ENCODE measurements around the gene UGT1A1.

The UGT1A1 gene

DNA sequence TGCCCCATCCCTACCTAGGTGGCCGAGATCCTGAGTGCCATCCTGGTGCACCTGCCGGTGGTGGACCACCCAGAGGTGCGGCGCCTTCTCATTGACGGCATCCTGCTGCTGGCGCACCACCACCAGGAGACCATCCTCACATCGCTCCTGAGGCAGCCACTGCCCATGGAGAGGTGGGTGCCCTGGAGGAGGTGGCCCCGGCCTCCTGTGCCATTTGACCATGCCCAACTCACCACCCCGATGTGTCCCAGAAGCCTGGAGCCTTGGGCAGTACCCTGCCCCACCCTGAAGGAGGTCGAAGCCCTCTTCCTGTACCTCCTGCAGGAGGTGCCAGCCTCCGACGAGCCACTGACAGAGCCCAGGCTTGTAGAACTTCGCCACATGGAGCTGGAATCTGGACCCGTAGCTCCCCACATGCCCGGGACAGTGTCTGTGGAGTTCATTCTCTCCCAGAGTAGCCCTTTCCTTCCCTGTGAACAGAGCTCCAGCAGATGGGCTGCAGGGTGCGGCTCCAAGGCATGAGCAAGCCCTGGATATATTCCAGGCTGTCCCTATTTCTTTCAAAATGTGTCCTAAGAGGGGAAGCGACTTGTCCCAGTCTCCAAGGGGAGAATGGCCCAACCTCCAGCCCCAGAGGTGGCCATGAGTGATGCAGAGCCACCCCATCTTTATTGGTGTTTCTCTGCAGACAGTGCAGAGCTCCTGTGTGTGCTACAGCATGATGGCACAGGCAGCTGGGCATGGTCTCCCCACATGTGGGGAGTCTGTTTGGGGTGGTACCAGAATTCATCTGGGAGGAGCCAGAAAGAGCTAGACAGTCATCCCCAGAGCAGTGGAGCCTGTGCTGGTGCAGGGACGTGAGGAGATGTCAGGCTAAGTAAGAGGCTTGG lies 60.1 kb downstream of the UGT1A1 start:
- no peak overlapping the region for H3K27ac ChIP-seq (replicated peaks)
- TF ChIP-seq, protein P1, sequence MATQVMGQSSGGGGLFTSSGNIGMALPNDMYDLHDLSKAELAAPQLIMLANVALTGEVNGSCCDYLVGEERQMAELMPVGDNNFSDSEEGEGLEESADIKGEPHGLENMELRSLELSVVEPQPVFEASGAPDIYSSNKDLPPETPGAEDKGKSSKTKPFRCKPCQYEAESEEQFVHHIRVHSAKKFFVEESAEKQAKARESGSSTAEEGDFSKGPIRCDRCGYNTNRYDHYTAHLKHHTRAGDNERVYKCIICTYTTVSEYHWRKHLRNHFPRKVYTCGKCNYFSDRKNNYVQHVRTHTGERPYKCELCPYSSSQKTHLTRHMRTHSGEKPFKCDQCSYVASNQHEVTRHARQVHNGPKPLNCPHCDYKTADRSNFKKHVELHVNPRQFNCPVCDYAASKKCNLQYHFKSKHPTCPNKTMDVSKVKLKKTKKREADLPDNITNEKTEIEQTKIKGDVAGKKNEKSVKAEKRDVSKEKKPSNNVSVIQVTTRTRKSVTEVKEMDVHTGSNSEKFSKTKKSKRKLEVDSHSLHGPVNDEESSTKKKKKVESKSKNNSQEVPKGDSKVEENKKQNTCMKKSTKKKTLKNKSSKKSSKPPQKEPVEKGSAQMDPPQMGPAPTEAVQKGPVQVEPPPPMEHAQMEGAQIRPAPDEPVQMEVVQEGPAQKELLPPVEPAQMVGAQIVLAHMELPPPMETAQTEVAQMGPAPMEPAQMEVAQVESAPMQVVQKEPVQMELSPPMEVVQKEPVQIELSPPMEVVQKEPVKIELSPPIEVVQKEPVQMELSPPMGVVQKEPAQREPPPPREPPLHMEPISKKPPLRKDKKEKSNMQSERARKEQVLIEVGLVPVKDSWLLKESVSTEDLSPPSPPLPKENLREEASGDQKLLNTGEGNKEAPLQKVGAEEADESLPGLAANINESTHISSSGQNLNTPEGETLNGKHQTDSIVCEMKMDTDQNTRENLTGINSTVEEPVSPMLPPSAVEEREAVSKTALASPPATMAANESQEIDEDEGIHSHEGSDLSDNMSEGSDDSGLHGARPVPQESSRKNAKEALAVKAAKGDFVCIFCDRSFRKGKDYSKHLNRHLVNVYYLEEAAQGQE (IDR thresholded peaks at IDR 0.05; ENCODE audit: insufficient replicate concordance, low read depth) = no peak
- TF ChIP-seq SPI1 (IDR thresholded peaks at IDR 0.05; ENCODE audit: borderline replicate concordance, low read depth) (no peak), GABPA (IDR thresholded peaks at IDR 0.05; ENCODE audit: low read depth) (no peak), POLR2AphosphoS5 (IDR thresholded peaks at IDR 0.05; ENCODE audit: low read depth) (no peak)
- TF ChIP-seq, protein P2, sequence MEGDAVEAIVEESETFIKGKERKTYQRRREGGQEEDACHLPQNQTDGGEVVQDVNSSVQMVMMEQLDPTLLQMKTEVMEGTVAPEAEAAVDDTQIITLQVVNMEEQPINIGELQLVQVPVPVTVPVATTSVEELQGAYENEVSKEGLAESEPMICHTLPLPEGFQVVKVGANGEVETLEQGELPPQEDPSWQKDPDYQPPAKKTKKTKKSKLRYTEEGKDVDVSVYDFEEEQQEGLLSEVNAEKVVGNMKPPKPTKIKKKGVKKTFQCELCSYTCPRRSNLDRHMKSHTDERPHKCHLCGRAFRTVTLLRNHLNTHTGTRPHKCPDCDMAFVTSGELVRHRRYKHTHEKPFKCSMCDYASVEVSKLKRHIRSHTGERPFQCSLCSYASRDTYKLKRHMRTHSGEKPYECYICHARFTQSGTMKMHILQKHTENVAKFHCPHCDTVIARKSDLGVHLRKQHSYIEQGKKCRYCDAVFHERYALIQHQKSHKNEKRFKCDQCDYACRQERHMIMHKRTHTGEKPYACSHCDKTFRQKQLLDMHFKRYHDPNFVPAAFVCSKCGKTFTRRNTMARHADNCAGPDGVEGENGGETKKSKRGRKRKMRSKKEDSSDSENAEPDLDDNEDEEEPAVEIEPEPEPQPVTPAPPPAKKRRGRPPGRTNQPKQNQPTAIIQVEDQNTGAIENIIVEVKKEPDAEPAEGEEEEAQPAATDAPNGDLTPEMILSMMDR (IDR thresholded peaks at IDR 0.05; ENCODE audit: insufficient read depth, low read length) = no peak
- DNase-seq (ENCODE audit: low read depth in 1 of 2, low spot score in 1 of 2) = no peak
- no peak overlapping the region for H3K4me3 ChIP-seq (replicated peaks; ENCODE audit: insufficient read depth, low read length)
- H3K27me3 ChIP-seq (ENCODE audit: insufficient read depth, poor library complexity, severe bottlenecking) = no peaks in the 10 kb centered on the region

DNA sequence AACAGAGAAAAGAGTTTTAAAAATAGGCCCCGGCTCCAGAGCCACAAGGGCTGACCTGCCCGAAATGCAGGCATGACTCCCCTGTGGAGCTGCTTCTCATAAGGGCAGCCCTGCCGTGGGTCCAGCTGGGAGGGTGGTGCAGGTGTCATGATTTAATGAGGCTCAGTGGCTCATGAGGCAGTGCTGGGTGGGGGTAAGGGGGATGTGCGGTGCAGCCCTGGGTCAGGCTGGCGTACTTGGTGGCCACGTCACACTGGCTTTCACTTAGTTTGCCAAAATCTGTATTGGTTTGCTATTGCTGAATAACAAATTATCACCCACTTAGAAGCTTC lies 60.7 kb downstream of the UGT1A1 start:
- H3K27ac ChIP-seq (replicated peaks) = no peak overlapping the region
- H3K27me3 ChIP-seq (ENCODE audit: insufficient read depth, poor library complexity, severe bottlenecking) = no peaks in the 10 kb centered on the region
- no peak overlapping the region for H3K4me3 ChIP-seq (replicated peaks; ENCODE audit: insufficient read depth, low read length)
- DNase-seq (ENCODE audit: low read depth in 1 of 2, low spot score in 1 of 2) = no peak
- no peak for TF ChIP-seq SPI1 (IDR thresholded peaks at IDR 0.05; ENCODE audit: borderline replicate concordance, low read depth)
- TF ChIP-seq, protein P2 (IDR thresholded peaks at IDR 0.05; ENCODE audit: insufficient read depth, low read length) = no peak
- TF ChIP-seq POLR2AphosphoS5 (IDR thresholded peaks at IDR 0.05; ENCODE audit: low read depth) = no peak
- TF ChIP-seq GABPA (IDR thresholded peaks at IDR 0.05; ENCODE audit: low read depth) = no peak
- TF ChIP-seq, protein P1 (IDR thresholded peaks at IDR 0.05; ENCODE audit: insufficient replicate concordance, low read depth) = no peak

DNA sequence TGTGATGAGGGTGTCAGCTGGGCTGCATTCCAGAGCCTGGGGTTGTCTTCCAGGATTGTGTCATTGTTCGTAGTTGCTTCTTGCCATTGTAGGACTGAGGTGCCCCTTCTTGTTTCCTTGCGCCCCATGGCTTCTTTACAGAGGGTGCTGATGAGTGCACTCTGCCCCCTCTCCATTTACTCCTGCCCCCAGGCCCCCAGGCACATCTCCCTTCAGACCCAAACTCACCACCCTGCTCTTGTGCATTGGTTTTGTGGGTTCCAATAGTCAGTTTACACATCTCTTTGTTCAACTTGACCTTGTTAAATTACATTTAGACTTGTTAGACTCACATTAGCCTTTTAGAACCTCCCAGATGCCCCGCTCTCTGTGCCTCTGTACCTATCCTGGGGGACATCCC lies 61.1 kb downstream of the UGT1A1 start:
- Histone ChIP-seq H3K27ac (replicated peaks) (no peak overlapping the region), H3K4me3 (replicated peaks; ENCODE audit: insufficient read depth, low read length) (no peak overlapping the region), H3K27me3 (ENCODE audit: insufficient read depth, poor library complexity, severe bottlenecking) (no peaks in the 10 kb centered on the region)
- TF ChIP-seq, protein P2 (IDR thresholded peaks at IDR 0.05; ENCODE audit: insufficient read depth, low read length) = no peak
- TF ChIP-seq, protein P1 (IDR thresholded peaks at IDR 0.05; ENCODE audit: insufficient replicate concordance, low read depth) = no peak
- TF ChIP-seq GABPA (IDR thresholded peaks at IDR 0.05; ENCODE audit: low read depth) (no peak), POLR2AphosphoS5 (IDR thresholded peaks at IDR 0.05; ENCODE audit: low read depth) (no peak), SPI1 (IDR thresholded peaks at IDR 0.05; ENCODE audit: borderline replicate concordance, low read depth) (no peak)
- no peak for DNase-seq (ENCODE audit: low read depth in 1 of 2, low spot score in 1 of 2)
